Non-pigmented ciliary epithelial cell (primary cell): Measurements from ENCODE around the gene PPP2R2C.

Experiments
- DNase-seq: peaks from one replicate; pipeline ENCODE4 v3.0.0-alpha.2; 2010; ENCODE audit warnings: low read depth

The PPP2R2C gene

GRCh38 chr4:6396696-6397236 is 75.6 kb downstream of the PPP2R2C start:
- DNase-seq: no peak

- no peak for DNase-seq
Observed at GRCh38 chr4:6395466-6396228, 76.8 kb downstream of the PPP2R2C start.

GRCh38 chr4:6394671-6395081 is 77.7 kb downstream of the PPP2R2C start:
- no peak for DNase-seq

- DNase-seq: no peak
Observed at GRCh38 chr4:6393544-6394475, 78.6 kb downstream of the PPP2R2C start.

GRCh38 chr4:6393066-6393465 is 79.3 kb downstream of the PPP2R2C start:
- DNase-seq: no peak

- DNase-seq: no peak
Observed at GRCh38 chr4:6392407-6392806, 80.0 kb downstream of the PPP2R2C start.

- DNase-seq: no peak
Observed at GRCh38 chr4:6391852-6392188, 80.6 kb downstream of the PPP2R2C start.

GRCh38 chr4:6391186-6391851 is 81.1 kb downstream of the PPP2R2C start:
- DNase-seq: no peak

GRCh38 chr4:6390356-6390755 is 82.1 kb downstream of the PPP2R2C start:
- no peak for DNase-seq

- no peak for DNase-seq
Observed at GRCh38 chr4:6389142-6389825, 83.1 kb downstream of the PPP2R2C start.

GRCh38 chr4:6388713-6389112 is 83.7 kb downstream of the PPP2R2C start:
- DNase-seq: no peak

GRCh38 chr4:6387946-6388345 is 84.5 kb downstream of the PPP2R2C start:
- DNase-seq: no peak

GRCh38 chr4:6386091-6386490 is 86.3 kb downstream of the PPP2R2C start:
- no peak for DNase-seq

GRCh38 chr4:6385288-6385687 is 87.1 kb downstream of the PPP2R2C start:
- DNase-seq: no peak

- no peak for DNase-seq
Observed at GRCh38 chr4:6384541-6384940, 87.9 kb downstream of the PPP2R2C start.

- no peak for DNase-seq
Observed at GRCh38 chr4:6383929-6384328, 88.5 kb downstream of the PPP2R2C start.

GRCh38 chr4:6383009-6383404 is 89.4 kb downstream of the PPP2R2C start:
- DNase-seq: no peak

GRCh38 chr4:6381571-6382123 is 90.8 kb downstream of the PPP2R2C start:
- DNase-seq: no peak

- DNase-seq: no peak
Observed at GRCh38 chr4:6380746-6381410, 91.5 kb downstream of the PPP2R2C start.

GRCh38 chr4:6379767-6380745 is 92.4 kb downstream of the PPP2R2C start:
- DNase-seq: no peak
